HG02798 (cell line): Measurements from ENCODE around the gene PDE1A.
"Not testable (repeated sequence)": the region's sequence is repeated elsewhere in the genome, so short reads cannot be mapped to it uniquely, and the experiment has no call there.

Experiments
- ATAC-seq: cut with Tn5 transposase; IDR thresholded peaks from one replicate; pipeline ENCODE4 v1.9.1; 2021; ENCODE audit warnings: mild to moderate bottlenecking; ENCODE audit not compliant: unreplicated experiment, poor library complexity

Gene PDE1A

DNA sequence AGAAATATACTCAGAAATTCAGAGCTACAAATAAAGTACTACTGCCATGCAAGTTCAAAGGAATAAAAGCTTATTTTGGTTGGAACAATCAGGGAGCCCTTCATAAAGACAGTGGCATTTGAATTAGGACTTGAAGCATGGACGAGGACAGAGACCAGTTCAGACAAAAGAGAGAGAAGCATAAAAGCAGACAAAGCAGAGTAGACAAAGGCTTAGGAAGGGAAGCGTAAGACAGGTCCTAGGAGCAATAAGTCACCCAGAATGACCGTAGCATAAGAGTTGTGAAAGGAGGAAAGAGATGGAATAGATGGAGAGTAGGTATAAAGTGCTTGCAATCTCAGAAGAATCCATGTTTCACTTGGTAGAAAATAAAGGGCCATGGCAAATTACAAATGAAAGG is 14.0 kb downstream of the PDE1A start:
- no peak for ATAC-seq

- ATAC-seq: no peak
Observed at GRCh38 chr2:182410120-182410519, 16.7 kb downstream of the PDE1A start.

- ATAC-seq: no peak
Observed at GRCh38 chr2:182406221-182406620, 20.6 kb downstream of the PDE1A start.

DNA sequence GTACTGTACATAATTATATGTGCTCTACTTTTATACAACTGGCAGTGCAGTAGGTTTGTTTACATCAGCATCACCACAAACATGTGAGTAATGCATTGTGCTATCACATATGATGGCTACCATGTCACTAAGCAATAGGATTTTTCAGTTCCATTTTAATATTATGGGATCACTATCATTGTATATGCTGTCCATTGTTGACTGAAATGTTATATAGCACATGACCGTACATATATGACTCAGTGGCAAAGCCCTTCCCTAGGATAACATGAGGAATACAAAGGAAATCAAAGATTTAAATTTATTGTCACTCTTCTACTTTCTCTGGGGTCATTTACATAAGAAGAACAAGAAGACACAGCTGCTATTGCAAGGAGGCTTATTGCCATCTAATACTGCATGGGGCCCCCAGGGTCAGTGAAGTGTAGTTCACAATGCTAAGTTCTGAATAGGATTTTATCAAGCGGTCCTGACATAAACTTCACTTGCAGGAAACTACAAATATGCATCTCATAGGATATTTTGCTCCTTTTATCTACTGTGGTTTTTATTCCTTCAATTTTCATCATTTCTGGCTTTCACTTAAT is 21.8 kb downstream of the PDE1A start:
- ATAC-seq: no peak

DNA sequence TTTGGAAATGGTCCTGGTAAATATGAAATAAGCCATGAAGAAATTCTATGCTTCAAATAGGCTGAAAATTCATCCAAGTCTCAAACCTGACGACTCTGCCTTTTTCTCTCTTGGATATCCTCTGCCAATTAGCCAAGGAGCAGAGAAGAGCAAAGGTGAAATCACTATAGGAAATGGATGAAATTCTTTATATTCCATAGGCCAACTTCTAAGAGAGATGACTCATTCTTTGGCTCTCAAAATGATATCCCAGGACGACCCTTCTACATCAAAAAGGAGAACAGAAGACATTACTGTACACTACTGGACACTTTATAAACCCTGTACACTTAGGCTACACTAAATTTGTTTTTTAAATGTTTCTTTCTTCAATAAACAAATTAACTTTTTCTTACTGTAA is 22.7 kb downstream of the PDE1A start:
- no peak for ATAC-seq

GRCh38 chr2:182393270-182393760 is 33.5 kb downstream of the PDE1A start:
- ATAC-seq: no peak

DNA sequence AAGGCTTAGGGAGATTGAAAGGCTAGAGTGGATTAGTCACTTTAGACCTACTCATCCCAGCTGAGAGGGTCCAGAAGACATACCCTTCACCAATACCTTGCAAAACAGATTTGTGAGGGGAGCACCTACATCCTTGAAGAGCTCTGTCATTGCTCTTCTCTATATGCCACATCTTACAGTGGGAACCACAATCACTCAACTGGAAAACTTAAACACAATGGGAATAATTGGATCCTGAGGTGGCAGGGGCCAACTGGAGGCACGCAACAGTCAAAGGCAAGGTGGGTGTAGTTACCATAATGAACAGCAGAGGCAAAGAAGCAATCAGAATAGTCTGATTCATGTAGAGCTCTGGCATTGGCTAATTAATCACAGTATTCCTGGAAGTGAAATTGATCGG is 35.4 kb downstream of the PDE1A start:
- no peak for ATAC-seq

GRCh38 chr2:182386267-182386880 is 40.5 kb downstream of the PDE1A start:
- not testable (repeated sequence) for ATAC-seq

DNA sequence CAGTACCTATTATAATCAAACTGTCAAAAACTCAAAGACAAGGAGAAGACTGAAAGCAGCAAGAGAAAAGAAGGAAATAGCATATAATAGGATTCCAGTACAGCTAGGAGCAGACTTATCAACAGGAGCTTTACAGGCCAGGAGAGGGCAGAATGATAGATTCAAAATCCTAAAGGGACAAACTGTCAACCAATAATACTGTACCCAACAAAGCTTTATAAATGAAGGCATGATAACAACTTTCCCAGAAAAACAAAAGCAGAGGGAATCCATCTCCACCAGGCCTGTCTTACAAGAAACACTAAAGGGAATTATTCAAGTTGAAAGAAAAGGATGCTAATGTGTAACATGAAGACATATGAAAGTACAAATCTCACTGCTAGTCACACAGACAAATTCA is 42.0 kb downstream of the PDE1A start:
- no peak for ATAC-seq

- no peak for ATAC-seq
Observed at GRCh38 chr2:182381225-182381624, 45.6 kb downstream of the PDE1A start.

- ATAC-seq: no peak
Observed at GRCh38 chr2:182379241-182379640, 47.6 kb downstream of the PDE1A start.

- no peak for ATAC-seq
Observed at GRCh38 chr2:182378759-182379158, 48.1 kb downstream of the PDE1A start.

- no peak for ATAC-seq
Observed at GRCh38 chr2:182377467-182377866, 49.4 kb downstream of the PDE1A start.

DNA sequence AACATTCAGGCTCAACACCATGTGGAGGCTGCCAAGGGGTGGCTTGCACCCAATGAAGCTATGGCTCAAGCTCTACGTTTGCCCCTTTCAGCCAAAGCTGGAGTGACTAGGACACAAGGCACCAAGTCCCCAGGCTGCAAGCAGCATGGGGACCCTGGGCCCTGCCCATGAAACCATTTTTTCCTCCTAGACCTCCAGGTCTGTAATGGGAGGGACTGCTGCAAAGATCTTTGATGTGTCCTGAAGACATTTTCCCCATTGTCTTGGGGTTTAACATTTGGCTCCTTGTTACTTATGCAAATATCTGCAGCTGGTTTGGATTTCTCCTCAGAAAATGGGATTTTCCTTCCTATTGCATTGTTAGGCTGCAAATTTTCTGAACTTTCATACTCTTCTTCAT is 51.0 kb downstream of the PDE1A start:
- no peak for ATAC-seq

- no peak for ATAC-seq
Observed at GRCh38 chr2:182372661-182373060, 54.2 kb downstream of the PDE1A start.

DNA sequence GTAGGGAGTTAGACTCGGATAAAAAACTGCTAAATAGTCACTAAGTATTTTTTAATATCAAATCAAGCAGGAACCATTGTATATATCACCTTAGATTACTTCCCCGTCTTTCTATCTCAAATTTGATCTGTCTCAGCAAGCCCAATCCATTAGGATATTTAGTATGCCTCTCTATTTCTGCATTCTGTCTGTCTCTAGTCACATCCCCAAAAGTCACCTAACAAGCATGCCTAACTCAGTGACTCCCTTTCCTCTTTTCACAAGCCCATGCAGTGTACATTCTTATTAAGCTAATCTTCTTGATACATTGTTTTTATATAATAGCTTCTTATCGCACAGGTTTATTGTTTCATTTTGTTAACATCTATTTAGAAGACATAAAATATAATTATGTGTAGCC is 57.8 kb downstream of the PDE1A start:
- no peak for ATAC-seq

DNA sequence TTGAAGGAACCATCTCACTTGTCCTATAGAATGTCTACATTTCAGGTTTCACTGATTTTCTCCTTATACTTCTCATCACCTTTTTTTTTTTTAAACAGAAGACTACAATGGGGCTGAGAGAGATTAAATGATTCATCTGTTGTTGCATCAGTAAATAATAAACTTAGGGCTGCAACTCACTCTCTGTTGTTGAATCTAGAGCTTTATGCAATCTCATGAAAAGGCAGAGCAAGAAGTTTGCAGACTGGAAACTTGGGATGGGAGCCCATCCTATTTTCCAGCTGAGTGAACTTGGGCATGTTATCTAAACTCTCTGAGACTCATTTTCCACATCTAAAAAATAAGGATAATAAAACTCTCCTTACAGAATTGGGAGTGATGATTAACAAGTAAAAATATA is 58.4 kb downstream of the PDE1A start:
- ATAC-seq: no peak

DNA sequence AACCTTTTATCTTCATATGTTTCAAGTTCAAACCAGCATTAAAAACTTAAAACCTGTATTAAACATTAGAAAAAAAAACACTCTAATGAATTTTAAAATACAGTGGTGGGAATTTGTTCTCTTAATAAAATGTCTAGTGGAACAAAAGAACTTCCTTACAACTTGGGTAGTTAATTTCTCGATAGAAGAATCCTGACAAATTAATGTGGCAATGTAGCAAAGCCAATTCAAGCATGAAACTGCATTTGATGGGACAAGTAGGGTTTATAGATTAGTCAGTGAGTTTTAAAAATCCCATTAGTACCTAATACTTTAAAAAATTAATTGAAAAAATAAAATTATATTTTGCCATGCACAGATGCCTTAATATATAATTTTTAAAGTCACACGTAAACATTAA is 59.4 kb downstream of the PDE1A start:
- ATAC-seq: no peak

GRCh38 chr2:182366628-182367027 is 60.2 kb downstream of the PDE1A start:
- no peak for ATAC-seq

- no peak for ATAC-seq
Observed at GRCh38 chr2:182365855-182366254, 61.0 kb downstream of the PDE1A start.

DNA sequence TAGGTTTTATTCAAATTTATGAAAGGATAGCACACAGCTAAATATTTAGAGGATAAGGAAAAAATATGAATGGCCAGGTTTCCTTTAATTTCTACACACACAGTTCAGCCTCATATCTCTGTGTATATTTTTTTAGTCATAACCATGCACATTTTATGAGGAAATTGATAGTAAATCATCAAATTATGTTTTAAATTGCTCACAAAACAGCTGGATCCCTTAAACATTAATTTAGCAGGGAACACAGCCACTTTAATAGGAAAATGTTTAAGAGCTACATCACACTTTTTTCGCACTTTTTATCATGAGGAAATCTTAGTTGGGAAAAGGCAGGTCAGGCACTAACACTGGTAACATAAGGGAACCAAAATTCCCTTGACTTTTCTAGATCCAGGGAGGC is 65.4 kb downstream of the PDE1A start:
- ATAC-seq: no peak

GRCh38 chr2:182360663-182361260 is 66.1 kb downstream of the PDE1A start:
- no peak for ATAC-seq
